Keratinocyte (primary cell): ENCODE measurements around the gene UBAC2. TPM values are rescaled to one million over a fixed set of nuclear protein-coding genes. Genes with fewer than 3 reads are reported as not detected.

ENCODE experiments used
- DNase-seq: peaks from one replicate; pipeline ENCODE4 v3.0.0-alpha.2; 2011; ENCODE audit warnings: low read depth, missing footprints, low spot score
- FAIRE-seq: peaks from 2 replicates; lab custom pipeline; 2011; peaks lifted over from hg19 to GRCh38; lab: Jason Lieb, UNC
- H2AFZ ChIP-seq: 2 replicates; pipeline ENCODE4 v1.6.0; 2012; ENCODE audit warnings: low read length, control low read depth, inconsistent platforms; ENCODE audit not compliant: control insufficient read depth
- H3K27ac ChIP-seq: 2 replicates; pipeline ENCODE4 v1.5.1; 2011; ENCODE audit warnings: low read length; ENCODE audit not compliant: control insufficient read depth, insufficient read depth
- H3K27me3 ChIP-seq: 3 replicates; pipeline ENCODE4 v1.6.0; 2011; ENCODE audit warnings: low read length; ENCODE audit not compliant: control insufficient read depth, insufficient read depth; ENCODE audit errors: extremely low read depth
- H3K36me3 ChIP-seq, 2 experiments: 2 replicates in 1 of 2; 3 replicates in 1 of 2; pipeline ENCODE4 v1.5.1; 2011; ENCODE audit warnings: low read length in 2 of 2, mild to moderate bottlenecking in 1 of 2; ENCODE audit not compliant: control insufficient read depth in 2 of 2, insufficient read depth in 2 of 2; ENCODE audit errors: extremely low read depth in 1 of 2
- H3K4me1 ChIP-seq: 3 replicates; pipeline ENCODE4 v1.5.1; 2011; ENCODE audit warnings: low read length; ENCODE audit not compliant: control insufficient read depth, insufficient read depth; ENCODE audit errors: extremely low read depth
- H3K4me2 ChIP-seq: 3 replicates; pipeline ENCODE4 v1.6.0; 2011; ENCODE audit warnings: low read depth, low read length; ENCODE audit not compliant: control insufficient read depth, insufficient read depth; ENCODE audit errors: extremely low read depth
- H3K4me3 ChIP-seq, 3 experiments: fragments of 200-600 bp in 1 of 3; sonication (generic) in 1 of 3; 2 replicates in 2 of 3; 3 replicates in 1 of 3; pipeline ENCODE4 v1.5.1; 2011 to 2016; ENCODE audit warnings: low read length in 3 of 3, mild to moderate bottlenecking in 3 of 3, control low read depth in 2 of 3, inconsistent platforms in 1 of 3, low read depth in 1 of 3, mixed read lengths in 1 of 3, mixed run types in 1 of 3, moderate library complexity in 1 of 3; ENCODE audit not compliant: control insufficient read depth in 2 of 3, insufficient read depth in 2 of 3; ENCODE audit errors: extremely low read depth in 1 of 3
- H3K79me2 ChIP-seq: 2 replicates; pipeline ENCODE4 v1.6.0; 2012; ENCODE audit warnings: low read length; ENCODE audit not compliant: control insufficient read depth, insufficient read depth
- H3K9ac ChIP-seq: 3 replicates; pipeline ENCODE4 v1.6.0; 2011; ENCODE audit warnings: low read length; ENCODE audit not compliant: control insufficient read depth, insufficient read depth; ENCODE audit errors: extremely low read depth
- H3K9me1 ChIP-seq: 3 replicates; pipeline ENCODE4 v1.6.0; 2011; ENCODE audit warnings: low read length; ENCODE audit not compliant: control insufficient read depth, insufficient read depth; ENCODE audit errors: extremely low read depth
- H3K9me3 ChIP-seq: 2 replicates; pipeline ENCODE4 v1.5.1; 2012; ENCODE audit warnings: low read depth, low read length; ENCODE audit not compliant: control insufficient read depth
- H4K20me1 ChIP-seq: 3 replicates; pipeline ENCODE4 v1.6.0; 2011; ENCODE audit warnings: low read length; ENCODE audit not compliant: control insufficient read depth, insufficient read depth; ENCODE audit errors: extremely low read depth
- EZH2 ChIP-seq: IDR thresholded peaks from one replicate; pipeline ENCODE4 v1.6.1; 2012; ENCODE audit warnings: inconsistent platforms, mild to moderate bottlenecking, low read length, moderate library complexity
- dilution Hi-C: fragments of 300-500 bp; cut with MboI; formaldehyde crosslinking; loops from one replicate; pipeline ENCODE4 v1.7.0; 2020; ENCODE audit warnings: low sequenced_read_pairs; ENCODE audit not compliant: extremely low pct_ligation_motif_present
- polyA plus RNA-seq, 5 experiments: library from polyadenylated mRNA; depleted of rRNA in 3 of 5; stranded (reverse) in 3 of 5; stranded (forward) in 1 of 5; unstranded in 1 of 5; fragments of >200 nt; gene quantifications; 1 replicate in 1 of 5; 2 replicates in 3 of 5; 3 replicates in 1 of 5; pipeline versions ENCODE4 v1.2.1 to v1.2.3, GENCODE V29; 2011 to 2012; ENCODE audit warnings: missing spikeins in 2 of 5, low read depth in 1 of 5, low replicate concordance in 1 of 5
- TF ChIP-seq, protein P1 (sequence below), 3 experiments: IDR thresholded peaks in 1 of 3; conservative IDR thresholded peaks in 1 of 3; optimal IDR thresholded peaks in 1 of 3; 2 replicates in 2 of 3; 3 replicates in 1 of 3; pipeline versions ENCODE3 to v1.5.1; 2011; ENCODE audit warnings: low read length in 3 of 3, mild to moderate bottlenecking in 3 of 3, moderate library complexity in 2 of 3, control low read depth in 1 of 3, inconsistent platforms in 1 of 3; ENCODE audit not compliant: insufficient read depth in 2 of 3; ENCODE audit errors: extremely low read depth in 1 of 3

UBAC2 gene
- polyA plus RNA-seq, 1 donor (not counting 4 experiments of a cell fraction or from before 2014, with no cell fraction given): 104 TPM

DNA sequence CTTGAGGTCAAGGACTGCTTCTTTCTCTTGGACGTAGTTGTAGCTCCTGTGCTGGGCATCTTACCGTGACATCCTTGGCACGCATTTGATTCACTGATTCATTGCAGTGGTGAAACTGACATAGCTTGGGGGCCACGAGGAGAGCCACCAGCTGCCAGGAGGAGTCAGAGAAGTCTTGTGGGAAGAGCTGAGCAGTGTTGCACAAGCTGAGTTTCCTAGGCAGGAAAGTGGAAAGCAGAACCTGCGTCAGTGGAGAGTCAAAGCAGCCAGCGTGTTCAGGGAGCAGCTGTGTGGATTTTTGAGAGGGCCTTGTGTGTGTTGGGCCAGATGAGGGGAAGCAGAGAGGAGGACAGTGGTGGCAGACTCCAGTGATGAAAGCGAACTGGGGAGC, 111.8 kb downstream of the UBAC2 start:
- H3K9me1 ChIP-seq: no peaks in the 10 kb centered on the region
- no peaks in the 10 kb centered on the region for H3K27me3 ChIP-seq
- no peak for TF ChIP-seq EZH2
- TF ChIP-seq, protein P1, sequence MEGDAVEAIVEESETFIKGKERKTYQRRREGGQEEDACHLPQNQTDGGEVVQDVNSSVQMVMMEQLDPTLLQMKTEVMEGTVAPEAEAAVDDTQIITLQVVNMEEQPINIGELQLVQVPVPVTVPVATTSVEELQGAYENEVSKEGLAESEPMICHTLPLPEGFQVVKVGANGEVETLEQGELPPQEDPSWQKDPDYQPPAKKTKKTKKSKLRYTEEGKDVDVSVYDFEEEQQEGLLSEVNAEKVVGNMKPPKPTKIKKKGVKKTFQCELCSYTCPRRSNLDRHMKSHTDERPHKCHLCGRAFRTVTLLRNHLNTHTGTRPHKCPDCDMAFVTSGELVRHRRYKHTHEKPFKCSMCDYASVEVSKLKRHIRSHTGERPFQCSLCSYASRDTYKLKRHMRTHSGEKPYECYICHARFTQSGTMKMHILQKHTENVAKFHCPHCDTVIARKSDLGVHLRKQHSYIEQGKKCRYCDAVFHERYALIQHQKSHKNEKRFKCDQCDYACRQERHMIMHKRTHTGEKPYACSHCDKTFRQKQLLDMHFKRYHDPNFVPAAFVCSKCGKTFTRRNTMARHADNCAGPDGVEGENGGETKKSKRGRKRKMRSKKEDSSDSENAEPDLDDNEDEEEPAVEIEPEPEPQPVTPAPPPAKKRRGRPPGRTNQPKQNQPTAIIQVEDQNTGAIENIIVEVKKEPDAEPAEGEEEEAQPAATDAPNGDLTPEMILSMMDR (optimal IDR thresholded peaks at IDR 0.05 in 1 of 3, IDR thresholded peaks at IDR 0.05 in 1 of 3, conservative IDR thresholded peaks at IDR 0.05 in 1 of 3; ENCODE audit: extremely low read depth in 1 of 3, insufficient read depth in 2 of 3, low read length in 3 of 3): no peak
- H3K4me3 ChIP-seq: no peak overlapping the region
- DNase-seq: no peak
- peaks cover 2% of the 10 kb centered on the region for H3K79me2 ChIP-seq
- peaks cover 7% of the 10 kb centered on the region for H3K4me1 ChIP-seq
- H3K36me3 ChIP-seq: peaks cover 0 to 1% of the 10 kb centered on the region in 2 experiments
- H3K4me2 ChIP-seq: no peak overlapping the region
- H3K27ac ChIP-seq: no peak overlapping the region
- H2AFZ ChIP-seq: no peak overlapping the region
- no peaks in the 10 kb centered on the region for H3K9me3 ChIP-seq
- no peak overlapping the region for H3K9ac ChIP-seq
- H4K20me1 ChIP-seq: no peaks in the 10 kb centered on the region
- no peak for FAIRE-seq
- dilution Hi-C loops: no loop called here

DNA sequence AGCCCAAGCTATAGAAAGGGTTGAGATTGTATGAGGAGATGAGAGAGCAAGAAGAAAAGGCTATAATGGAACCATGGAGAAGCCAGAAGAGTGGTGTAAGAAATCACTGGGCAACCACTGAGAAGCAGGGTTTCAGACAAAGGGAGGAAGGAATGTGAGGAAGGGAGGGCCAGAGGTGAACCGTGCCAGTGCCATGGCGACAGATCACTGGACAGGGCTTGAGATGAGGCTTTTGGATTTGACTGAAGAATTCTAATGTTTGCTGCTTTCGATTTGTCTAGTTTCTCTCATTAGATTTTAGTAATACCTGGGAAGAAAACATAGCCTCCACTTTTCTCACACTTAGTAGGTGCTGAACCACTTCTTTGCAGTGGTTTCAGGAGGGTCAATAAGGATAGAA, 112.8 kb downstream of the UBAC2 start:
- dilution Hi-C loops: no loop called here
- Histone ChIP-seq H2AFZ (no peak overlapping the region), H3K4me2 (no peak overlapping the region), H3K9ac (no peak overlapping the region), H3K9me3 (no peaks in the 10 kb centered on the region), H4K20me1 (no peaks in the 10 kb centered on the region), H3K4me3 (no peak overlapping the region), H3K4me1 (no peaks in the 10 kb centered on the region), H3K27me3 (no peaks in the 10 kb centered on the region), H3K27ac (no peak overlapping the region), H3K79me2 (peaks cover 2% of the 10 kb centered on the region), H3K9me1 (no peaks in the 10 kb centered on the region), H3K36me3 (peaks cover 0 to 1% of the 10 kb centered on the region in 2 experiments)
- no peak for DNase-seq
- no peak for FAIRE-seq
- TF ChIP-seq, protein P1 (optimal IDR thresholded peaks at IDR 0.05 in 1 of 3, IDR thresholded peaks at IDR 0.05 in 1 of 3, conservative IDR thresholded peaks at IDR 0.05 in 1 of 3; ENCODE audit: extremely low read depth in 1 of 3, insufficient read depth in 2 of 3, low read length in 3 of 3): no peak
- no peak for TF ChIP-seq EZH2
